Sigmoid colon (tissue), 7 donors: ENCODE data around the gene TAS2R43. TPM values are rescaled to one million over a fixed set of nuclear protein-coding genes. Genes with fewer than 3 reads are reported as not detected.
"Not testable (repeated sequence)": the region's sequence is repeated elsewhere in the genome, so short reads cannot be mapped to it uniquely, and the experiment has no call there.

Source experiments
- DNase-seq: peaks from one replicate; pipeline ENCODE4 v3.0.0-alpha.2; 2019
- H3K27ac ChIP-seq, 4 donors: fragments of 200-600 bp; sonication (generic); one replicate each; pipeline ENCODE4 v1.5.1; 2016 to 2019; ENCODE audit warnings: mild to moderate bottlenecking in 1 of 4
- H3K27me3 ChIP-seq, 3 donors: fragments of 200-600 bp; sonication (generic); one replicate each; pipeline ENCODE4 v1.5.1; 2019; ENCODE audit warnings: mild to moderate bottlenecking in 1 of 3
- H3K36me3 ChIP-seq, 4 donors: fragments of 200-600 bp; sonication (generic); one replicate each; pipeline ENCODE4 v1.5.1; 2016 to 2019
- H3K4me1 ChIP-seq, 4 donors: fragments of 200-600 bp; sonication (generic); one replicate each; pipeline ENCODE4 v1.5.1; 2017 to 2019
- H3K4me3 ChIP-seq, 4 donors: fragments of 200-600 bp; sonication (generic); one replicate each; pipeline ENCODE4 v1.5.1; 2017 to 2019; ENCODE audit warnings: mild to moderate bottlenecking in 2 of 4, moderate library complexity in 1 of 4
- H3K9me3 ChIP-seq, 4 donors: fragments of 200-600 bp in 3 of 4; sonication (generic) in 3 of 4; one replicate each; pipeline versions ENCODE4 v1.5.1 to v1.6.1; 2013 to 2019
- EP300 ChIP-seq, 4 donors: sonication (generic); formaldehyde crosslinking; IDR thresholded peaks; one replicate each; pipeline ENCODE4 v1.6.1; 2017; ENCODE audit warnings: antibody characterized with exemption in 4 of 4
- POLR2A ChIP-seq, 2 donors: fragments of 450-650 bp; IDR thresholded peaks; one replicate each; pipeline ENCODE4 v1.6.1; 2016; ENCODE audit warnings: antibody characterized with exemption in 2 of 2, mild to moderate bottlenecking in 2 of 2, moderate library complexity in 2 of 2
- POLR2AphosphoS5 ChIP-seq, 4 donors: sonication (generic); formaldehyde crosslinking; IDR thresholded peaks; one replicate each; pipeline ENCODE4 v1.6.1; 2017; ENCODE audit warnings: antibody characterized with exemption in 4 of 4
- WGBS, 2 donors: extraction: QIAGEN DNeasy Blood & Tissue Kit; methylation state at CpG; one replicate each; pipeline ENCODE4 v1.1.7; 2013; 5-methylcytosine and 5-hydroxymethylcytosine counted together
- intact Hi-C: fragments of 100-400 bp; cut with DNase I; formaldehyde crosslinking; loops from one replicate; pipeline ENCODE4 v1.15.1; 2023
- polyA plus RNA-seq, 3 donors: library from polyadenylated mRNA; stranded (reverse); fragments of 200-250 nt; gene quantifications; one replicate each; pipeline ENCODE4 v1.2.3, GENCODE V29; 2013
- total RNA-seq, 4 donors: library from RNA; depleted of rRNA; stranded (reverse); fragments of >200 nt; gene quantifications; one replicate each; pipeline ENCODE4 v1.1.0, GENCODE V29; 2016
- TF ChIP-seq, protein P1 (sequence below), 4 experiments: fragments of 450-650 bp in 3 of 4; fragments of 200-600 bp in 1 of 4; IDR thresholded peaks; one replicate each; pipeline ENCODE4 v1.5.1; 2016 to 2019; ENCODE audit warnings: antibody characterized with exemption in 4 of 4, mild to moderate bottlenecking in 3 of 4, moderate library complexity in 2 of 4
- donor health status: healthy with polysubstance abuse.
- donor health status: Bipolar disorder and iron deficiency.
- donor health status: healthy.

The TAS2R43 gene
- total and polyA plus RNA-seq, 7 donors, result 2.1 to 10.0 (median 3.6) TPM; not detected in 3

DNA sequence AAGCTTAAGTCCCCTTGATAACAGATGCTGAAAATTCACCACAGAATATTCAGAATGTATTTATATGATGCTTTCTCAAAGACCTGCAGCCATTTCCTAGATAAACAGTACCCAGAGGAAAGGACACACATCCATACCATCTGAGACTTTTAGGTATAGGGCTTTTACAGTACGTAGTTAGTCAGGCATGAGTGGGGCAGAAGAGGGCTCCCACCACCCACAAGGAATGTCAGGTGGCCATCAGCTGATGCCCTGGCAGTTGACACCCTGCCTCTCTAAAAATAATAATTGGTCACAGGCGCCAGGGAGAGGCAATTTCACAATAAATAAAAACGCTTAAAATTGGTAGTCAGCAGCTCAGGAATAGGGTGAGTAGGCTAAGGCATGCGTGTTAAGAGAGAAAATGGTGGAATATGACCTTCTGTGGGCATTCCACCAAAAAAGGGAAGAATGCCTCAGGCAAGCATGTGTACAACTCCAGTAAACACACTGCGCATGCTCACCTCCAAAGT is 22.2 kb downstream of the TAS2R43 start:
- DNase-seq, result no peak
- intact Hi-C loops, result no loop called here
- H3K27me3 ChIP-seq, result no peaks in the 10 kb centered on the region
- 77 to 91% methylated on average over 5 of the region's 5 CpGs for WGBS, 2 donors
- TF ChIP-seq POLR2A (IDR thresholded peaks at IDR 0.05) (no peak), EP300 (IDR thresholded peaks at IDR 0.05) (no peak), POLR2AphosphoS5 (IDR thresholded peaks at IDR 0.05) (no peak)
- TF ChIP-seq, protein P1, sequence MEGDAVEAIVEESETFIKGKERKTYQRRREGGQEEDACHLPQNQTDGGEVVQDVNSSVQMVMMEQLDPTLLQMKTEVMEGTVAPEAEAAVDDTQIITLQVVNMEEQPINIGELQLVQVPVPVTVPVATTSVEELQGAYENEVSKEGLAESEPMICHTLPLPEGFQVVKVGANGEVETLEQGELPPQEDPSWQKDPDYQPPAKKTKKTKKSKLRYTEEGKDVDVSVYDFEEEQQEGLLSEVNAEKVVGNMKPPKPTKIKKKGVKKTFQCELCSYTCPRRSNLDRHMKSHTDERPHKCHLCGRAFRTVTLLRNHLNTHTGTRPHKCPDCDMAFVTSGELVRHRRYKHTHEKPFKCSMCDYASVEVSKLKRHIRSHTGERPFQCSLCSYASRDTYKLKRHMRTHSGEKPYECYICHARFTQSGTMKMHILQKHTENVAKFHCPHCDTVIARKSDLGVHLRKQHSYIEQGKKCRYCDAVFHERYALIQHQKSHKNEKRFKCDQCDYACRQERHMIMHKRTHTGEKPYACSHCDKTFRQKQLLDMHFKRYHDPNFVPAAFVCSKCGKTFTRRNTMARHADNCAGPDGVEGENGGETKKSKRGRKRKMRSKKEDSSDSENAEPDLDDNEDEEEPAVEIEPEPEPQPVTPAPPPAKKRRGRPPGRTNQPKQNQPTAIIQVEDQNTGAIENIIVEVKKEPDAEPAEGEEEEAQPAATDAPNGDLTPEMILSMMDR (IDR thresholded peaks at IDR 0.05), result no peak
- no peaks in the 10 kb centered on the region for H3K4me1 ChIP-seq
- H3K36me3 ChIP-seq, result no peaks in the 10 kb centered on the region
- no peaks in the 10 kb centered on the region for H3K9me3 ChIP-seq
- H3K4me3 ChIP-seq, result no peak overlapping the region
- H3K27ac ChIP-seq, result no peak overlapping the region

DNA sequence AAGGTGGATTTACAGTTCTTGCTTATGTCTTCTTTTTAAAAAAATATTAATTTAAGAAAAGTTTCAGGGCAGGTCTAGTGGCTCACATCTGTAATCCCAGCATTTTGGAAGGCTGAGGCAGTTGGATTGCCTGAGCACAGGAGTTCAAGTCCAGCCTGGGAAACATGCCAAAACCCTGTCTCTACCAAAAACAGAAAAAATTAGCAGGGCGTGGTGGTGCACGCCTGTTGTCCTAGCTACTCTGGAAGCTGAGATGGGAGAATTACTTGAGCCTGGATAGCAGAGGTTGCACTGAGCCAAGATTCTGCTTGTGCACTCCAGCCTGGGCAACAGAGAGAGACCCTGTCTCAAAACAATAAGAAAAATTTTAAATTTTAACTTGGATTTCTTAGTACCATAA is 24.6 kb downstream of the TAS2R43 start:
- intact Hi-C loops, result no loop called here
- Histone ChIP-seq H3K27ac (no peak overlapping the region), H3K36me3 (no peaks in the 10 kb centered on the region), H3K9me3 (no peaks in the 10 kb centered on the region), H3K4me3 (no peak overlapping the region), H3K4me1 (no peaks in the 10 kb centered on the region), H3K27me3 (no peaks in the 10 kb centered on the region)
- peak; percentile 71 for DNase-seq
- TF ChIP-seq POLR2A (IDR thresholded peaks at IDR 0.05) (no peak), EP300 (IDR thresholded peaks at IDR 0.05) (no peak), POLR2AphosphoS5 (IDR thresholded peaks at IDR 0.05) (no peak)
- TF ChIP-seq, protein P1 (IDR thresholded peaks at IDR 0.05), result no peak
- WGBS, 2 donors, result 11 to 63% methylated on average over 2 of the region's 2 CpGs

DNA sequence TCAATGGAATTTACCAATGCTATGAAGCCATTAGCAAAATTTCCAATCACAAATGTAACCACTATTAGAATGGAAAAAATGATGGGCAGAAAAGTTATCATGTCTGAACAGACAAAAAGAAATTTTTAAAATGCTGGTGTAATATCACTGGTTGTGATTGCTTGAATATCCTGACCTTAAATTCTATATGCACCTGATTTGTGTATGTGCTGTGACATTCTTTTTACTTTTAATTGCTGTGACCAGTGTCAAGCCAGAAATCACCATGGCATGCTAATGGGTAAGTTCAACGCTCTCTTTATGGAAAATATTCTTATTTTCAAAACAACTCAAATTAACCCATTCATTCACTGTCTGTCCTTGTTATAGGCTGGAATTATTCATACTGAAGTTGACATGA is 29.9 kb downstream of the TAS2R43 start, which contains the start of gene TAS2R46:
TAS2R46 (minus strand) TSS at position 101 of the 400 bp plus-strand sequence; CDS start at position 101, 0 bp downstream.
- H3K9me3 ChIP-seq, DNase-seq, H3K27me3 ChIP-seq, H3K27ac ChIP-seq, H3K4me1 ChIP-seq, H3K36me3 ChIP-seq, intact Hi-C loops, H3K4me3 ChIP-seq: not testable (repeated sequence)
- 85 to 96% methylated on average over 1 of the region's 1 CpG for WGBS, 2 donors

DNA sequence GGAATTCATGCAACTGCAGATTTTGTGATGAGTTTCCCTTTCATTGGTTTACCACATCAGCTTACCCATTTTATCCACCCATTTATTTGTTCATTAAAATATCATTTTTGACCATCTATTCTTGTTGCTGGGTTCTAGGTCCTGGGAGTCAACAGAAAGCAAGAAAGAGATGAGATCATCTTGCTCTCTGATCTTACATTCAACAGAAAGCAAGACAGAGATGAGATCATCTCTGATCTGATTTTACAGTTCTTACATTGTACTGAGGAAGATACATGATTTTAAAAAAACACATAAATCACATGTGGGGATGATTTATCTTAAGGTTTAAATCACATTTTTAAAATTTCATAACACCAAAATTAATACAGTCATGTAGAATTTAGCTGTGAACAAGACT is 32.3 kb downstream of the TAS2R43 start:
- H3K4me3 ChIP-seq, result no peak overlapping the region
- no peaks in the 10 kb centered on the region for H3K9me3 ChIP-seq
- no peak overlapping the region for H3K27ac ChIP-seq
- intact Hi-C loops, result no loop called here
- DNase-seq, result no peak
- H3K4me1 ChIP-seq, result no peaks in the 10 kb centered on the region
- H3K36me3 ChIP-seq, result no peaks in the 10 kb centered on the region
- no peaks in the 10 kb centered on the region for H3K27me3 ChIP-seq
- TF ChIP-seq EP300 (IDR thresholded peaks at IDR 0.05), result no peak
- TF ChIP-seq POLR2A (IDR thresholded peaks at IDR 0.05), result no peak
- no peak for TF ChIP-seq POLR2AphosphoS5 (IDR thresholded peaks at IDR 0.05)
- TF ChIP-seq, protein P1 (IDR thresholded peaks at IDR 0.05), result no peak

DNA sequence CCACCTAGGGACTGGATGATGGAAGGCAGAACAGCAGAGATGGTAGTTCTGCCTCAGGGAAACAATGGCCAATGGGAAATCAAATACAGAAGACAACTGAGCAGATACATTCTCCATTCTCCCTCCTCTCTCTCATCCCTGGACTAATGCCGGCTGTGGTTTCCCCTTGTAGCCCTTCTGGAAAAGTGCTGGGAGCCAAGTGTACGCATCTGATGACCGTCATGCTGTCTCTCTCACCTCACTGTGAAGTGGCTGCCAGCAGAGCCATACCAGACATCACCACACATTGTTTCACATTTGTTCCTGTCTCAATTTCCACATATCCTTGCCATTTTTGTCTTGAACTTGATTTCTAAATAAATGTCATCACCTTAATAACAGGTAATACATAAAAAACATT is 33.1 kb downstream of the TAS2R43 start:
- H3K4me1 ChIP-seq, result no peaks in the 10 kb centered on the region
- WGBS, 2 donors, result 93 to 96% methylated on average over 3 of the region's 3 CpGs

More for the DNA sequence above, 33.1 kb downstream of the TAS2R43 start:
- no peaks in the 10 kb centered on the region for H3K36me3 ChIP-seq
- intact Hi-C loops, result no loop called here
- DNase-seq, result no peak
- H3K4me3 ChIP-seq, result no peak overlapping the region
- H3K27me3 ChIP-seq, result no peaks in the 10 kb centered on the region
- TF ChIP-seq EP300 (IDR thresholded peaks at IDR 0.05), result no peak
- TF ChIP-seq, protein P1 (IDR thresholded peaks at IDR 0.05), result no peak
- TF ChIP-seq POLR2A (IDR thresholded peaks at IDR 0.05), result no peak
- no peak for TF ChIP-seq POLR2AphosphoS5 (IDR thresholded peaks at IDR 0.05)
- no peaks in the 10 kb centered on the region for H3K9me3 ChIP-seq
- H3K27ac ChIP-seq, result no peak overlapping the region
